Stimulated activated CD4-positive, alpha-beta T cell treated with anti-CD3 and anti-CD28 coated beads, Interleukin-12 subunit alpha, Interleukin-12 subunit beta, amount 100 ng/mL, for 4 hours (primary cell): ENCODE measurements around the gene CNTLN.
"Not testable (repeated sequence)": the region's sequence is repeated elsewhere in the genome, so short reads cannot be mapped to it uniquely, and the experiment has no call there.

Source experiments
- DNase-seq: peaks from one replicate; pipeline ENCODE4 v3.0.0-alpha.2; 2020

Gene CNTLN

DNA sequence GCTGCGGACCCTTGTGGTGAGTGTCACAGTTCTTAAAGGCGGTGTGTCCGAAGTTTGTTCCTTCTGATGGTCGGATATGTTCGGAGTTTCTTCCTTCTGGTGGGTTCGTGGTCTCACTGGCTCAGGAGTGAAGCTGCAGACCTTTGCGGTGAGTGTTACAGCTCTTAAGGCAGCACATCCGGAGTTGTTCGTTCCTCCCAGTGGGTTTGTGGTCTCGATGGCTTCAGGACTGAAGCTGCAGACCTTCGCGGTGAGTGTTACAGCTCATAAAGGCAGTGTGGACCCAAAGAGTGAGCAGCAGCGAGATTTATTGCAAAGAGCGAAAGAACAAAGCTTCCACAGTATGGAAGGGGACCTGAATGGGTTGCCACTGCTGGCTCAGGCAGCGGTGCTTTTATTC, 42.7 kb downstream of the CNTLN start:
- DNase-seq, result not testable (repeated sequence)

DNA sequence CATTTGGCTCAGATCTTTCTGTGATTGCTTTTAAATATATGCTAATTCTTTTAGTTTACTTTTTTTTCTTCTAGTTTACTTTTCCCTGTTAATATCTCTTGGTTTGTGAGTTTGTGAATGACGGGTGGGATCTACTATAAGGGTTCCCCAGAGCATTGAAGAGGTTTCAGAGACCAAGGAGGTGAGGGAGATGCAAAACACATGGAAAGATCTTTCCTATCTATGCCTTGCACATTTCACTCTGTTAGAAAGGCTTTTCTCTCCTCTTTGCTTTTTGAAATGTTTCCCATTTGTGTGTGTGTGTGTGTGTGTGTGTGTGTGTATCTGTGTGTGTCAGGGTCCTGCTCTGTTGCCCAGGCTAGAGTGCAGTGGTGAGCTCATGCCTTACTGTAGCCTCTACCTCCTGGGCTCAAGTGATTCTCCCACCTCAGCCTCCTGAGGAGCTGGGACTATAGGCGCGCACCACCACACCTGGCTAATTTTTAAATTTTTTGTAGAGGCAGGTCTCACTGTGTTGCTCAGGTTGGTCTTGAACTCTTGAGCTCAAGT, 50.7 kb downstream of the CNTLN start:
- DNase-seq, result no peak

DNA sequence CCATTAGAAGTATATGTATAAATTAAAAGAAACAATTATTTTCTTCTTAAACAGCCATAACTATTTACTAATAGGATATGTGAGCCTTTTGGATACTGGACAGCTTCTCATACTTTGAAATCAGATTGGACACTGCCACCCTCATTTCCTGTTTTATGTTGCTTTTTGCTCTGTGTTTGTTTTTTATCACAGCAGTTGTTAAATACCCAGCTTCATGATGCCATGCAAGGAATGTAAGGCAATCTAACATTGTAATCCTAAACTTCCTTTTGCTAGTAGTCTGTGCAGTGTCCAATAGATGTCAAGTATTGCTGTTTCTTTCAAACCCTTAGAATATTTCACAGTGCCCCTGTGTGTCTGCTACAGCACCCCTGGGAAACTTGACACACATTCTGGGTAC, 56.2 kb downstream of the CNTLN start:
- DNase-seq, result no peak

DNA sequence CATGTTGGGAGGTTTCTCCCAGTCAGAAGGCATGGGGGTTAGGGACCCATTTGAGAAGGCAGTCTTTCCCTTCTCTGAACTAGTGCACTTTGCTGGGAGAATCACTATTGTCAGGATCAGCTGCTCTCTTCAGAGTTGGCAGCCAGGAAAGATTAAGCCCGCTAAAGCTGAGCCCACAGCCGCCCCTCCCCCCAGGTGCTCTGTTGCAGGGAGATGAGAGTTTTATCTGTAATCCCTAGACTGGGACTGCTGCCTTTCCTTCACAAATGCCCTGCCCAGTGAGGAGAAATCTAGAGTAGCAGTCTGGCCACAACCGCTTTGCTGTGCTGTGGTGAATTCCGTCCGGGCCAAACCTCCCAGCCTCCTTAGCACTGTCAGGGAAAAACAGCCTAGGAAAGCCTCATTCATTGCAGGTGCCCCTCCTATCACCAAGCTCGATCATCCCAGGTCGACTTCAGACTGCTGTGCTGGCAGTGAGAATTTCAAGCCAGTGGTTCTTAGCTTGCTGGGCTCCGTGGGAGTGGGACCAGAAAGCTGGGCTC, 69.8 kb downstream of the CNTLN start:
- no peak for DNase-seq

DNA sequence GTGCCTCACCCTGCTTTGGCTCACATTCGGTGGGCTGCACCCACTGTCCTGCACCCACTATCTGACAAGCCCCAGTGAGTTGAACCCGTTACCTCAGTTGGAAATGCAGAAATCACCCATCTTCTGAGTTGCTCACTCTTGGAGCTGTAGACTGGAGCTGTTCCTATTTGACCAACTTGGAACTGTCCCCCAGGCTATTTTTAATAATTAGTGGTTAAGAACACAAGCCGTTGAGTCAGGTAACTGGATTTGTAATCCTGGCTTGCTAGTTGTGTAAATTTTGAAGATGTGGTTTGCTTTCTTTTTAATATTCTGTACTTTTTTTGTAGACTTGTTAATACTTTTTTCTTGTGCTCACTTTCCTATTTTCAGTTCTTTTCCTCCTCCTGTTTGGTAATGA, 81.2 kb downstream of the CNTLN start:
- no peak for DNase-seq

DNA sequence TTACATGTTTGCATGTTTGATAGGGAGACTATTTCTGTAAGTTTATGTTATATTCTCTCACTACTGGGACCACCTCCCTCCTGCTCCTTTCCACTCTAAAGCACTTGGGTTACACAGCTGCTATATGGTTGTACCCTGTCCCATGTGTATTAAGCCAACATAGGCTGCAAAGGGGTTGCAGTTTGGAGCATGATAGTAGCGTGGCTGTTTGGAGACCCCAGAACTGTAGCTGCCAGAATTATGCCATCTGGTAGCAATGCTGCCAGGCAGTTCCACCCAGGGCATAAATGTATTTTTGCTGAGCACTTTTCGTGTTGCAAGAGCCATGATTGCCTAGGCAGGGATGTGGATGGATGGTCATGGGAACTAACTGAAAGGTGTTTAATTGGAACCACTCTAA, 81.8 kb downstream of the CNTLN start:
- DNase-seq, result no peak

DNA sequence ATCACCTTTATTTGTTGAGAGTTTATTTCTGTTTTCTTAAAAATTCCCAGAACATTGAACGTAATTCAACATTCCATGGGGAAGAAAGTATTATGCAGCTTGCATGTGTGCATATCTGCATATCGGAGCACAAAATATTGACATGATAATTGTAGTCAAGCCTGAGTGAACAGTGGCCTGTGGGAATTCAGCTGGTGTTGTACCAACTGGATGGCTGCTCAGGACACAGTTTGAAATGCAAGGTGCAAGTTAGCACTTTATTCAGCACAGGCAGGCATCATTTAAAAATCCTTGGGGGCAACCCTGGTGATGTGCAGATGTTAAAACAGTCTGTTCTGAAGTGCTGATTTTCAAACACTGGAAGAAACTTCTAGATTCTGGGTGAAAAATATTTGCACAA, 82.4 kb downstream of the CNTLN start:
- no peak for DNase-seq

DNA sequence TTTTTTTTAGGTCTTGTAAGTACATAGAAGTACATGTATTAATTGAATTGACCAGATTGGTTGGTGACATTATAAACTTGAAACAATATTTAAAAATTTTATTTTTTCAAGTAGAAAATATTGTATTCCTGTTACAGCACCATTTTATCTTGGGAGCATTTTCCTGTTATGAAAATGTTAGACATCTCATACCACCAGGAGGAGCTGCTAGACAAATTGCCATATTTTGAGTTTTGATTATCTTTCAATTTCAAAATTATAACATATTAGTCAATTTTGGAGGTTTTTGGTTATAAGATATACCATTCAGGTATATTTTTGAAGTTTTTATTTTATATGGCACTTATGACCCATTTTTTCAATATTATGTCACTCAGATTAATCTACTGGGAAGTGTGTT, 84.4 kb downstream of the CNTLN start:
- DNase-seq, result no peak

DNA sequence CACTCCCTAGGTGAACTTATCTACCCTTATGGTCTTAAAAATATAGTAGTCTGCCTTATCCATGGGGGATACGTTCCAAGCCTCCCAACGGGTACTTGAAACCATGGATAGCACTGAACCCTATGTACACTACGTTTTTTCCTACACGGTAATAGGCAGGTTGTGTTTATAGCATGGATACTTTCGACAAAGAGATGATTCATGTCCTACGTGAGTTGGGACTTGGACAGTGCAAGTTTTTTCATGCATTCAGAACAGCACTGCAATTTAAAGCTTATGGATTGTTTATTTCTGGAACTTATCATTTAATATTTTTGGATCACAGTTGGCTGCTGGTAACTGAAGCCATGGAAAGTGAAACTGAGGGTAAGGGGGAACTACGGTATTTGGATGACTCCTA, 88.1 kb downstream of the CNTLN start:
- no peak for DNase-seq

DNA sequence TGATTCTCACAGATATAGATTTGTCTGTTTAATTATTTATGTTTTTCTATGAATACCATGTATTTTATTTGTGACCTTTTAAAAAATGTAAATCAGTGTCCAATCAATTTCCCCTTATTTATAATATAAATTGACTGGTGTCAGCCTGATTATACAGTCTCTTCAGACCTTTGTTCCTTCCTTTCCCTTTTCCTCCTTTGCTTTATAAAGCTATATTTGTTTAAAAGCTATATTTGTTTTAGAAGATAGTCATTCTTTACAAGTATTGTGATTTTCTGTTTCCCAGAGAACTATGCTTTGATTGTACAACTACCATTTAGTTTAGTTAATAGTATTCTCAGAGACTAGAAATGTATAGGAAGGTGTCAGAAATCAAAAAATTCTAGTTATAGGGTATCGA, 90.6 kb downstream of the CNTLN start:
- no peak for DNase-seq

DNA sequence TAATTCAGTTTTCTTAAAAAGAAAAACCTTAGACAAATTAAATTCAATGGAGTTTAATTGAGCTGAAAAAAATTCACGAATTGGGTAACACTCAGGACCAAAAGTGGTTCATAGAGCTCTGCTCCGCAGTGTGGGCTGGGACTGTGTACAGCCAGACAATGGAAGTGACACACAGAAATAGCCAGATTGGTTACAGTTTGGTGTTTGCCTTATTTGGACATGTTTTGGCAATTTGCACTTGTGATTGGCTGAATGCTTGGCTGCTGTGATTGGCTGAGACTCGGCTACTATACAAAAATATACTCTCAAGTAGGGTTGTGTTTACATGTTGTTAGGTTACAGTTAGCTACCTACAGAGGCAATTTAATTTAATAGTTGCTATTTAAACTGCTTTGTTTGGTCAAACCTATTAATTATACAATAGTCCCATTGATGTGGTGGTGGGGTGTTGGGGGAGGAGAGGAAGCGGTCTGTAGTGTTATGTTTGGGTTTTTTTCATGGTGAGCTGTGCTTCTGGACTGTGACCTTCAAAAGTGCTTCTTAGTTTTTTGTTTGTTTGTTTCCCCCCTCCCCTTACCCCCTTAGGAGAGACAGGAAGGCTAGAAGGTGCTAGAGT, 95.2 kb downstream of the CNTLN start:
- DNase-seq, result no peak

DNA sequence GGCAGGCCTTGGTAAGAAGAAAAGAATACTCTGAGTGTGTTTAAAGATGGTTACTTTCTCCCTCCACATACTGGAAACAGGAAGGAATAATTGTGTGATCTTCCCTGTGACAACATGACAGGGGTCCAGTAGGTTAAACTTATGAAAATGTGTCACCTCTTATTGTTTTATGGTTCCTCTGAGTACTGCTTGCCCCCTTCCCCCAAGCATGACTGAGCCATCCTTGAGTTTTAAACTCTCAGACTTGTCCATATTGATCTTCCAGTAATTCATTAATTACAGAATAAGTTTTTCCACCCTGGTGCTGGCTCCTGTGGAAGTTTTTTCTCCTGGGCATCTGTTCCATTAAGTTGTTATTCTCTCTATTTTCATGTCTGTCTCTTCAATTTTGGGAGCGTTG, 95.8 kb downstream of the CNTLN start:
- no peak for DNase-seq

DNA sequence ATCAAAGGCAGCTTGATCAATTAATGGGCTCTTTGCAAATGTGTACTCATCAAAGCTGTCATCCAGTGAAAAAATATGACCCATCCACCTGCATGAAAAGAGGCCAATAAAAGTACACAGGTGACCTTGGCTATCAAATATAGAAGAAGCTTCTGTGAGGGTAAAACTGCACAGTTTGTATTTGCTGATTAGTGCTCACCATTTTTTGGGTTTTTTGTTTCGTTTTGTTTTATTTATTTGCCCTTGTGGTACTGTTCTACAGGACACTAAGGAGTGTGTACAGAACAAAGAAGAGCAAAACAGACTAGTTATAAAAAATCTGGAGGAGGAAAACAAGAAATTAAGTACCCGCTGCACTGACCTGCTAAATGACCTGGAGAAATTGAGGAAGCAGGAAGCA, 101.3 kb downstream of the CNTLN start:
- DNase-seq, result no peak

DNA sequence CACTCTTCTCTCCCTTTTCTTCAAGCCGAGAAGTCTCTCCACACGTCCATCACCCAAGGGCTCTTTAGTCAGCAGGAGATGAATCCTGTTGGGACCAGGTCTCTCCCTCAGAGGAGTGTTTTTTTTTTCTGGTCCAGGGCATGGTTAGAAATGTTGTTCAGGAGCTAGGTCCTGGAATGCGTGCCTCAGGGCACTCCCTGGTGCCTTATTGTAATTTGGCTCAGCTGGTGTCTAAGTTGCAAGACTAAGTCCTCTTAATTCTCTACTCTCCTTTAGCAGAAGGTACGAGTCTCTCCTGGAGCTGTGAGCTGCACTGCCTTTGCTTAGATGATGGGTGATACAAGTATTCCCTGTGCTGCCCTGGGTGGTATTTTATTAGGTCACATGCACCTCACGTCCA, 111.9 kb downstream of the CNTLN start:
- DNase-seq, result no peak

DNA sequence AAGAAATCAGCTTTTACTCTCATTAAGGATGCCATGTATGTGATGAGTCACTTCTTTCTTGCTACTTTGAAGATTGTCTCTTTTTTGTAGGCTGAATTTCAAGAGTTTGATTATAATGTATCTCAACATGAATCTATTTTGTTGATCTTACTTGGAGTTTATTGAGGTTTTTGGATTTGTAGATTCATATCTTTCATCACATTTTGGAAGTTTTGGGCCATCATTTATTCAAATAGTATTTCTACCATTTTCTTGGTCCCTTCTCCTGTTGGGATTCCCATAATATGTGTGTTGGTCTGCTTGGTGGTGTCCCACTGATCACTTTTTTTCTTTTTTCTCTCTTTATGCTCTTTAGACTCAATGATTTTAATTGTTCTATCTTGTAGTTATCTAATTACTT, 116.3 kb downstream of the CNTLN start:
- no peak for DNase-seq

DNA sequence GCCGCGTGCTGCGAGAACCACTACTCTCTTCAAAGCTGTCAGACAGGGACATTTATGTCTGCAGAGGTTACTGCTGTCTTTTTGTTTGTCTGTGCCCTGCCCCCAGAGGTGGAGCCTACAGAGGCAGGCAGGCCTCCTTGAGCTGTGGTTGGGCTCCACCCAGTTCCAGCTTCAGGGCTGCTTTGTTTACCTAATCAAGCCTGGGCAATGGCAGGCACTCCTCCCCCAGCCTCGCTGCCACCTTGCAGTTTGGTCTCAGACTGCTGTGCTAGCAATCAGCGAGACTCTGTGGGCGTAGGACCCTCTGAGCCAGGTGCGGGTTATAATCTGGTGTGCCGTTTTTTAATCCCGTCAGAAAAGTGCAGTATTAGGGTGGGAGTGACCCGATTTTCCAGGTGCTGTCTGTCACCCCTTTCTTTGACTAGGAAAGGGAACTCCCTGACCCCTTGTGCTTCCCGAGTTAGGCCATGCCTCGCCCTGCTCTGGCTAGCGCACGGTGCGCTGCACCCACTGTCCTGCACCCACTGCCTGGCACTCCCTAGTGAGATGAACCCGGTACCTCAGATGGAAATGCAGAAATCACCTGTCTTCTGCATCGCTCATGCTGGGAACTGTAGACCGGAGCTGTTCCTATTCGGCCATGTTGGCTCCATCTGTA, 133.8 kb downstream of the CNTLN start:
- DNase-seq, result not testable (repeated sequence)

DNA sequence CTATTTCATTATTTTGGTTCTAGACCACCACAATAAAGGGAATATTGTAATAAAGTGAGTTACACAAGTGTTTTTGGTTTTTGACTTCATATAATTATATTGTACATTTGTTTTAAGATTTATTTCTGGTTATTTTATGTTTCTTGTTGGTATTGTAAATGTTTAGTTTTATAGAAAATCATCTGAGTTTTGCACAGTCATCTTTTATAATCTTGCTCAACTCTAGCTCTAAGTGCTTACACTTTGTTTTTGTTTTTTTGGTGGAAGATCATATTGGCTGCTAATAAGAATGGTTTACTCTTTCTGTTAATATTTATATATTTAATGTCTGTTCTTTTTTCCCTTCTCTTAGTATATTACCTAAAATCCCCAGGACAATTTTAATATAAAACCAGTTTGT, 135.0 kb downstream of the CNTLN start:
- no peak for DNase-seq

DNA sequence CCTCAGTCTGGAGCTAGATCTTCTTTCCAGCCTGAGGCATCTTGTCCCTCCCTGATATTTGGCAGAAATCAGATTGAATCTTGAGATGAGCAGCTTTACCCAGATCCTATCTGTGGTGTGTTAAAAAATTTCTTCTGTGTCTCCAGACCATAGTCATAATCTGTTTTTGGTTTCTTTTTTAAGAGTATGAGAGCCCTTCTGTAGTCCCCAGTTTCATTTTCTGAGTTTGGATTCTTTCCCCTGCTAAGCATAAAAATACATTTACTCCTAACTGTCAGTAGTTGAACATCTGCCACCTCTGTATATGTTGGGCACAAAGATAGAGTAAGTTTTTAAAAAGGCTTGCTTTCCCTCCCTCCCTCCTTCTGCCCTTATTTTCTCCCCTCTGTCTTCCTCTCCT, 137.7 kb downstream of the CNTLN start:
- no peak for DNase-seq

DNA sequence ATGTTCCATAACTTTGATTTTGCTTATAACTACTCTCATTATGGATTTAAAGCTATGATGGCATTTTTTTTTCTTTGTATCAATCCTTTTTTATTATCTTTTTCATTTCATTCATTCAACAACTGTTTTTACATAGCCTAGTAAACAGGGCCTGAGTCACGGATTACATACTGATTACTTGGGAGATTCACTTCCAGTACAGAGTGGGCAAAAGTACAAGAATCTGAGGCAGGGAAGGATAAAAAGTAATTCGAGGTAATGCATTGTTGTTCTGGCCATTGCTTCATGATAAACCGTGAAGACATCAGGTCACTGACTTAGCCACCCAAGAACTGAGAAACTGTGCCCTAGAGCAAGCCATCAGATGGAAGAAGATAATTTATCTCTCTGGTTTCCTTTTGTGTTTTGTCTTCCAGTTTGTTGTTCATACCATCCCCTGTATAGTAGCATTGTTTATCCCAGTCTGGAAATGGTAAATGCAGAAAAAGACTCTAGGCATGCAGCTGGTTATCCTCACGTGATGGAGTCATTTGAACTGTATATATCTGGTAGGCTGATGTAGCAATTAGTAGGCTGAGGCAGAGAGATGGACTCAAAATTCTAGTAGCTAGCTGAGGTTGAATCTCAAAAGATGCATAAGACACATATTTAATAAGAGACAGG, 145.6 kb downstream of the CNTLN start:
- DNase-seq, result no peak

DNA sequence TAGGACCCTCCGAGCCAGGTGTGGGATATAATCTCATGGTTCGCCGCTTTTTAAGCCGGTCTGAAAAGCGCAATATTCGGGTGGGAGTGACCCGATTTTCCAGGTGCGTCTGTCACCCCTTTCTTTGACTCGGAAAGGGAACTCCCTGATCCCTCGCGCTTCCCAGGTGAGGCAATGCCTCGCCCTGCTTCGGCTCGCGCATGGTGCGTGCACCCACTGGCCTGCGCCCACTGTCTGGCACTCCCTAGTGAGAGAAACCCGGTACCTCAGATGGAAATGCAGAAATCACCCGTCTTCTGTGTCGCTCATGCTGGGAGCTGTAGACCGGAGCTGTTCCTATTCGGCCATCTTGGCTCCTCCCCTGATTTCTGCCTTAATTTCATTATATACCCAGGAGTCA, 155.8 kb downstream of the CNTLN start:
- not testable (repeated sequence) for DNase-seq

DNA sequence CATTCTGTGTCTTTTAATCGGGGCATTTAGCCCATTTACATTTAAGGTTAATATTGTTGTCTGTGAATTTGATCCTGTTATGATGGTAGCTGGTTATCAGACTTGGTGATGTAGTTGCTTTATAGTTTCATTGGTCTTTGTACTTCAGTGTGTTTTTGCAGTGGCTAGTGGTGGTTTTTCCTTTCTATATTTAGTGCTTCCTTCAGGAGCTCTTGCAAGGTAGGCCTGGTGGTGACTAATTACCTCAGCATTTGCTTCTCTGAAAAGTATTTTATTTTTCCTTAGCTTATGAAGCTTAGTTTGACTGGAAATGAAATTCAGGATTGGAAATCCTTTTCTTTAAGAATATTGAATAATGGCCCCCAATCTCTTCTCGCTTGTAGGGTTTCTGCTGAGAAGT, 156.9 kb downstream of the CNTLN start:
- DNase-seq, result no peak

DNA sequence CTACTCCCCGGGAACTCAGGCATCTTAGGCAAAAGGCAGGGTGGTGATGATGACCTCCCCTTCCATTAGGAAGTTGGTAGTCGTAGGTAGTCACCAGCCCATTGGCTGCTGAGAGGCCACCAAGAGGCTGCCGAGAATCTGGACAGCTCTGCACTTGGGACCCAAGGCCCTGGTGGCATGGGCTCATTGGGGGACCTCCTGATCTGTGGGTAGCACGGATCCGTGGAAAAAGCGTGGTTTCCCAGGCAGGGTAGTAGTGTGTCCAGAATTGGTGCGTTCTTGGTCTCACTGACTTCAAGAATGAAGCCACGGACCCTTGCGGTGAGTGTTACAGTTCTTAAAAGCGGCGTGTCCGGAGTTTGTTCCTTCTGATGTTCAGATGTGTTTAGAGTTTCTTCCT, 158.8 kb downstream of the CNTLN start:
- DNase-seq, result no peak

DNA sequence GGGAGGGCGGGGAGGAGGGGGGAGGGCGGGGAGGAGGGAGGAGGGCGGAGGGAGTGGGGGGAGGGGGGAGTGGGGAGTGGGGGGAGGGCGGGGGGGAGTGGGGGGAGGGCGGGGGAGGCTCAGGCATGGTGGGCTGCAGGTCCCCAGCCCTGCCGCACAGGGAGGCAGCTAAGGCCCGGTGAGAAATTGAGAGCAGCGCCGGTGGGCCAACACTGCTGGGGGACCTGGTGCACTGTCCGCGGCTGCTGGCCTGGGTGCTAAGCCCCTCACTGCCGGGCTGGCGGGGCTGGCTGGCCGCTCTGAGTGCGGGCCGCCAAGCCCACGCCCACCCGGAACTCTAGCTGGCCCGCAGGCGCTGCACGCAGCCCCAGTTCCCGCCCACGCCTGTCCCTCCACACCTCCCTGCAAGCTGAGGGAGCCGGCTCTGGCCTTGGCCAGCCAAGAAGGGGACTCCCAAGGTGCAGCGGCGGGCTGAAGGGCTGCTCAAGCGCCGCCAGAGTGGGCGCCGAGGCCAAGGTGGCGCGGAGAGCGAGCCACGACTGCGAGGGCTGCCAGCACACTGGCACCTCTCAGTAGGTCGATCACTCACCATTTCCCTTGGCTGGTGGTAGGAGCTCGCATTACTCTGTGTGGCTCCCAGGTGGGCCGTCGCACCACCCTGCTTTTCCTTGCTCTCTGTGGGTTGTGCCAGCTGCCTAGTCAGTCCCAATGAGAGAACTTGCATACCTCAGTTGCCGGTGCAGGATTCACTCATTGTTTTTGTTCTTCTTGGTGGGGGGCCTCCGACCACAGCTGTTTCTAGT, 160.2 kb downstream of the CNTLN start:
- DNase-seq, result no peak
